OCI-M2 (cell line): ENCODE measurements around the gene CHRNE.
"Not testable (repeated sequence)": the region's sequence is repeated elsewhere in the genome, so short reads cannot be mapped to it uniquely, and the experiment has no call there.

Experiments used
- DNase-seq: peaks from one replicate; lab custom pipeline; 2025; ENCODE audit not compliant: unreplicated experiment; lab: John Stamatoyannopoulos, UW

The CHRNE gene

DNA sequence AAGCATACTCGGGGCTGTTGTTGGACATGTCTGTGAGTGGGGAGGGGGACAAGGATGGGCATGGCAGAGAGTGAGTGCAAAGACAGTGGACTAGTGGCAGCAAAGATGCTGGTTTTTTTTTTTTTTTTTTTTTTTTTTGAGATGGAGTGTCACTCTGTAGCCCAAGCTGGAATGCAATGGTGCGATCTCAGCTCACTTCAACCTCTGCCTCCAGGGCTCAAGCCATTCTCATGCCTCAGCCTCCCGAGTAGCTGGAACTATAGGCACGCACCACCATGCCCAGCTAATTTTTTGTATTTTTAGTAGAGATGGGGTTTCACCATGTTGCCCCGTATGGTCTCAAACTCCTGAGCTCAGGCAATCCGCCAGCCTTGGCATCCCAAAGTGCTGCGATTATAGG, 45.6 kb downstream of the CHRNE start:
- not testable (repeated sequence) for DNase-seq

DNA sequence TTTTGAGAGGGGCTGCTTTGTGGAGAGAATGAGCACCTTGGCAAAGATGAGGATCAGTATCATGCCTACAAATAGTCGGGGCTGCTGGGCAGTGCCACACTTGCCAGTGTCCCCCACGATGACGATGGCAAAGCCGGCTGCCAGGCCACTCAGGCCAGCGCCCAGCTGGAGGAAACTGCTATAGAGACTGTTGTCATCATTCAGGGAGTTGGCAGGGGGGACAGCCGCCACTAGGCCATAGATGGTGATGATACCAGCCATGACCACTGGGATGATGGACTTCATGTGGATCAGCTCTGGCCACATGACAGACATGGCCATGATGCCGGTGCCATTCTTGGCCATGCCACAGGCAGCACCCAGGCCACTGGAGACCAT, 46.0 kb downstream of the CHRNE start:
- DNase-seq: no peak

DNA sequence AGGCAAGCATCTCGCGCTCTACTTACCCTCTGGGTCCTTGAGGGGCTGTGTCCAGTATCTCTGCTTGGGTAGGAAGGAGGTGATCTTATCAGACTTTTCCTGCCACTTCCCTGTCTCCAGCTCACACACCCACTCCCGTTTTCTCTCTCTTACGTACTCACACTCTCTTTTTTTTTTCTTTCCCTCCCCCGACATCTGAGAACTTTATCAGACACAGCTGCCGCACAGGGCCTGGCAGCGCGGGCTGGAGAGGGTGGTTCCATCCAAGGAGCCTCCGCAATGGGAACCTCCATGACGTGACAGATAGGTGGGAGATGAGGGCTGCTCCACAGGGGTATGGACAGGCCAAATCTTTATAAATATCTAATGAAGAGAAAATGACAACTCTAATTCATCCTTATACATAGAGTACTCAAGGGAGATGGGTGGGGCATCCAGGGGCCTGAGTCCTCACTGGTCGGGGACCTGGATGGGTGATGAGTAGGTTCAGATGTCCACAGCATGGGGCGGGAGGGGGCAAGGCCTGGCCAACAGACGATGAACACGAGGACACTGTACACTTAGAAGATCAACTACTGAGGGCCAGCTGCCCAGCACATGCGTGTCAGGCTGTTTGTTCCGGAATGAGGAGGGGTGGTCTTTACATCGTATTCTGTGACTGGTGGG, 46.5 kb downstream of the CHRNE start:
- DNase-seq: no peak

DNA sequence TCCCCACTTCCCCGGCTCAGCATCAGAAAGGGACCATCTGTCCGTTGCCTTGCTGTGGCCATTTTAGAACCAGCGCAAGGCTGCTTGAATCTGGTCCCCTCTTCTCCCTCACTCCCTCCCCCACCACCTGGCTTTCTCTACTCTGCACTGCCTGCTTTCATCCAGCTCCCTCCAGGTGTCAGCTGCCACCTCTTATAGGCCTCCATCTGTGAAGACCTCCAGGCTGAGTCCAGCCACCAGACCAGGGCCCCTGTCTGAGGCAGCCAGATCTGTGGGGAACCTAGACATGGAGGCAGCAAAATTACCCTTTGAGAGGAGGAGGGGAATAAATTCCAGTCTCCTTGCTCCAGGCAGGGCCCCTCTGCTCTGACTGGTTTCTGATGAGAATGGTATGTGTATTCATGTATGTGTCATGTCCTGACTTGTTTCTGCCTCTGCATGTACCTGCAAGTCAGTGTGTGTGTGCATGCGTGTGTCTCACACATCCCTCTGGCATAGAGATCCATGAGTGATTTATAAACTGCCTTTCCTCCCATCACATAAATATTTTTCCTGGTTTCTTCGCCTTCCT, 48.7 kb downstream of the CHRNE start:
- DNase-seq: no peak

DNA sequence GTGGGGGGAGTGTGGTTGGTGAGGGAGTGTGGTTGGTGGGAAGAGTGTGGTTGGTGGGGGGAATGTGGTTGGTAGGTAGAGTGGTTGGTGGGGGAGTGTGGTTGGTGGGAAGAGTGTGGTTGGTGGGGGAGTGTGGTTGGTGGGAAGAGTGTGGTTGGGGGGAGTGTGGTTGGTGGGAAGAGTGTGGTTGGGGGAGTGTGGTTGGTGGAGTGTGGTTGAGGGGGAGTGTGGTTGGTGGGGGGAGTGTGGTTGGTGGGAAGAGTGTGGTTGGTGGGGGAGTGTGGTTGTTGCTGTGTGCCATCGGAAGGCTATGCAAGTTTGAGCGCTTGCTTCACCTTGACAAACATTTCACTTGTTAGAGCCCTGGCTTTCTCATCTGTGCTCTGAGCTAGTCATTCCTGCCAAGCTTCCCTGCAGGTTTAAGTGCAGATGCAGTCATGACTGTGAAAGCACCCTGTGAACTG, 49.7 kb downstream of the CHRNE start:
- no peak for DNase-seq

DNA sequence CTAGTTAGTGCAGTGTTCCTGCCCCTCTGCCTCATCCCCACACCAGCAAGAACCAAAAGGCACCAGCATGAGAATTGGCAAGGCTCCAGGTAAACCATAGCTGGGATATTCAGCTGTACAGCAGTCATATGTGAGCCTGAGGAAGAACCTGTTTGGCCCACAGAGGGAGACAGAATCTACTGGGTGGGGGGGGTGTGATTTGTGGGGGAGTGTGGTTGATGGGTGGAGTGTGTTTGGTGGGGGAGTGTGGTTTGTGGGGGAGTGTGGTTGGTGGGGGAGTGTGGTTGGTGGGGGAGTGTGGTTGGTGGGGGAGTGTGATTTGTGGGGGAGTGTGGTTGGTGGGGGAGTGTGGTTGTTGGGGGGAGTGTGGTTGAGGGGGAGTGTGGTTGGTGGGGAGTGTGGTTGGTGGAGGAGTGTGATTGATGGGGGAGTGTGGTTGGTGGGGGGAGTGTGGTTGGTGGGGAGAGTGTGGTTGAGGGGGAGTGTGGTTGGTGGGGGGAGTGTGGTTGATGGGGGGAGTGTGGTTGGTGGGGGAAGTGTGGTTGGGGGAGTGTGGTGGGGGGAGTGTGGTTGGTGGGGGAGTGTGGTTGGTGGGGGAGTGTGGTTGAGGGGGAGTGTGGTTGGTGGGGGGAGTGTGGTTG, 50.2 kb downstream of the CHRNE start:
- DNase-seq: no peak

DNA sequence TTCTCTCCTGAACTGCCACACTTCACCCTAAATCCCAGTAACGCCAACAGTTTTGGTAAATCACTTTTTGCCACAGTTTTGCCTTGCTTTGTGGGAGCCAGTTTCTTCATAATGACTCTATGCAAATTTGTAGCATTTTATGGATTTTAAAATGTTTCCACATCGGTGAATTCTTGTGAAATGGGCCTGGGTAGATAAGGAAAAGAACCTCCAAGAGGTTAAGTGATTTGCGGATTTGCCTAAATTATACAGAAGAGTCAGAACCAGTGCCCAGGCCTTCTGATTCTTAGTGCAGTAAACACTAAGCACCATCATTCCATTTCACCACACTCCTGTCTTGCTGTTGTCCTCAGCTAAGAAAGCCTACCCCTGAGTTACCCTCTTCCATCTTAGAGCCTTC, 51.8 kb downstream of the CHRNE start:
- DNase-seq: no peak

DNA sequence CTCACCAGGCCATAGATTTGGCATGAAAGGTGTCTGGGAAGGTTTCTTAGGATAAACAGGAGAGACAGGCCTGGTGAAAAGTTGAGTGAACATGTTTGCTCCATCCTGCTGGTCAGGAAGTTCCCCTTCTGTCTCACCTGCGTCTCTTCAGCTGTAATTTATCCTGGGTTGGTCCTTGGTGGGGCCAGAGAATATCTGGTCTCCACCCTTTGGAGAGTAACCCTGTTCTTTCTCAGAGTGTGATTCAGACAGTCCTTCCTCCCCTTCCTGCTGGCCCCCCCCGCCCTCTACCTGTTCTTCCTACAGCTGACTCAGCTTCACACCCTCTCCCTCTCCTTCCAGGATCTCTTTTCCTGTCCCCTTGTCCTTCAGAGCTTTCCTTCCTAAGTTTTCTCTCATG, 52.7 kb downstream of the CHRNE start:
- DNase-seq: no peak

DNA sequence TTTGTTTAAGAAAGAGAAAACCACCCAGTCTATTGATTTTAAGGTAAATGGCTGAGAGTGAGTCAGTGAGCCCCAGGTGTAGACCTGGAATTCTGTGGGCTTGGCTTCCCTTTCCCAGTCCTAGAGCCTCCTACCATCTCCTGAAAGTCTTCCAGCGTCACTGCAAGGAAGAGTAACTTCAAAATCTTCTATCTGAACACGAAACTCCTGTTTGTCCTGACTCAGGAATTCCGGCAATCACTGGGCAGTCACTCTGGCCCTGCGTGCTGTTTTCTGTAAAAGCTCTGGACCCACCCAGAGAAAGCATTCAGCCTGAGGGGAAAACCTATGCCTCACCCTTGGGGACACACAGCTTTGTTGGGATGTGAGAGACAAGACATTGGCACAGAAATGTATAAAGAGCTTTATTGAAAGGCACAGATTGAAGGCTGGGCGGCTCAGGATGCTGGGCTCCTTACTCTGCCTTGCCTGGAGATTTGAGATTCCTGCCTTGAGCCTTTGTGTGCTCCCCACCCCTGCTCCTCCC, 53.8 kb downstream of the CHRNE start:
- no peak for DNase-seq
